ENCODE data around the gene PHLDA3. TPM values are rescaled to one million over a fixed set of nuclear protein-coding genes. Genes with fewer than 3 reads are reported as not detected.
"Not testable (repeated sequence)": the region's sequence is repeated elsewhere in the genome, so short reads cannot be mapped to it uniquely, and the experiment has no call there.

PHLDA3 gene
- polyA plus RNA-seq, 1 donor: 21.4 TPM

- DNase-seq (ENCODE audit: low read depth): no peak
Measured at GRCh38 chr1:201503397-201504176, 34.6 kb upstream of the PHLDA3 start.

- DNase-seq (ENCODE audit: low read depth): no peak
Measured at GRCh38 chr1:201502511-201502857, 33.5 kb upstream of the PHLDA3 start.

- no peak for DNase-seq (ENCODE audit: low read depth)
Measured at GRCh38 chr1:201501812-201502510, 33.0 kb upstream of the PHLDA3 start.

DNA sequence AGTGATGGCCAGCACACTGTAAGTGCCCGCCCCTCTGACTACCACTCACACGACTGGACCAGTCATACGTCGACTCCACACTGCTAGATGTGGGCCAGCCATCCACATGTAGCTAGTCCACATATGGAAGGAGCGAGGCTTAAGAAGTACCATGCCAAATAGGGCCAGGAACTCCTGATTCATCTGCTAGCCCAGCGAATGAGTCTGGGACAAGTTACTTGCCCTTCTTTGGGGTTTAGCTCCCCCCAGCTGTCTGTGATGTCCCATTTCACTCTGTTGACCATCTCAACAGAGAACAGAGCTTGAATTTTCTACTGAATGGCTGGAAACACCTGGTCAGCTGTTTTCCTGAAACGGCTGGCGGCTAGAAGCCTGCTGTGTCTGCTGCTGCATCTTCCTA, 32.2 kb upstream of the PHLDA3 start:
- no peak for DNase-seq (ENCODE audit: low read depth)

DNA sequence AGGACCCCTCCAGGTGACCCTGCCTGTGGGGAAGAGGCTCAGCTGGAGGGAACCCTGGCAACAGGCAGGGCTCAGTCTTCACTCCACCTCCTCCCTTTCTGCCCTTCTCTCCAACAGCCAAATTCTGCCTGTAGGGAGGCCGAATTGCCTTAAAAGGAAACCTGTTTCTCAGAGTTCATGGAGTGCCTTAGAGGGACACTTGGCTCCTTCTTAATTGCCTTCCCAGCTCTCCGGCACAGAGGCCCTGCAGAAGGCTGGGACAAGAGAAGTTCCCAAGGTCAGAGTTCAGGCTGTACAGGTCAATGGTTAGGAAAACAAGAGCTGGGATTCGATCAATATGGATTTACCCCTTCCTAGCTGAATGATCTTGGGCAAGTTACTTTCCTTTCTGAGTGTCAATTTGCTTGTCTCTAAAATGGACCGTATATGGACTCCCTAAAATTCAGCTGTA, 31.7 kb upstream of the PHLDA3 start:
- DNase-seq (ENCODE audit: low read depth): no peak

GRCh38 chr1:201499795-201500669, 31.0 kb upstream of the PHLDA3 start:
- DNase-seq (ENCODE audit: low read depth): no peak

DNA sequence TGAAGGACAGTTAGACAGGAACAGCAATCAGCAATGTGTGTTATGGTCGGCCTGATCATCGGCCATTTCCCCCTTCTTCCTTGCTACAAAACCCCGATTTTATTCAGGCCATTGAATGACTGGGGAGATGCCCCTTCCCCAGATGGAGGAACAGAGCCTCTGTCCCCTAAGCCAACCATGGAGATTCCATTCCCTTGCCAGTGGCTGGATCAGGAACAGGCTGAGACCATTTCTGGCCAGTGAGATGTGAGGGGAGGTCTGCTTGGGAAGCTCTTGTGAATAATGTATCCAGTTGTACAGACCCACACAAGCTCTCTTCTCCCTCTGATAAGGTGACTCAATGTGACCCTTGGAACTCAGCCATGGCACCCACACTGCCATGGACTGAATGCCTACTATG, 30.2 kb upstream of the PHLDA3 start:
- DNase-seq (ENCODE audit: low read depth): no peak

DNA sequence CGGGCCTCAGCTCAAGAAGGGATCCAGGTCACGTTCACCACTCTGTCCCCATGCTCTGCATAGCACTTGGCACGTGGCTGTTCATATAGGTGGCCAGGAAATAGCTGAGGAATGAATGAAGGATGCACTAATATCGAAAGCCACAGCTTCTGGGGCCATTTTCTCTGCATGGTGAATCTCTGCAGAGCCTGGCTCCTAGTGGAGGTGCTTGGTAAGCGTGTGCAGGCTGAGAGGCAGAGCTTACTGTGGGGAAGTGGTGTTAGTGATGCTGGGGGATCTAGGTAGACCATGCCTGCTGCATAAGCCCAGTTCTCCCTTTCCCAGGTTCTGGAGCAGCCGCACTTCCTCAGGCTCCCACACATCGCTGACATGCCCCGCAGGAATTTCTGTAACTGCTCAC, 29.6 kb upstream of the PHLDA3 start:
- DNase-seq (ENCODE audit: low read depth): no peak

- DNase-seq (ENCODE audit: low read depth): no peak
Measured at GRCh38 chr1:201497935-201498509, 29.0 kb upstream of the PHLDA3 start.

DNA sequence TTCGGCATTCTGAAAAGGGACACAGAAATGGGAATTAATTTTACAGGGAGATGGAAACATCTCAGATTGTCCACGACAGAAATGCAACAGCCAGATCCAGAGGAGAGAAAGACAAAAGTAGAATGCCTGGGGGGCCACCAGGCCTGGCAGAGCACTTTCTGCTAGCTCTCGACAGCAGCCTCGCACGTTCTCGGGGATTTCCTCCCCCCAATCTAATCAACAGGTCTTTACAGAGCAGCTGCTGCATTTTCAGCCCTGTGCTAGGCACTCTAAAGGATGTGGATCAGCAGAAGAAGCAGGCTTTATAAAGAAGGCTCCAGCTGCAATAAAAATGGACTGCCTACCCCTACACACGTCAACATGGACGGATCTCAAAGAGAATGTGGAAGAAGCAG, 27.3 kb upstream of the PHLDA3 start:
- no peak for DNase-seq (ENCODE audit: low read depth)

GRCh38 chr1:201495551-201496295, 26.7 kb upstream of the PHLDA3 start:
- DNase-seq (ENCODE audit: low read depth): no peak

GRCh38 chr1:201493757-201494617, 25.0 kb upstream of the PHLDA3 start:
- no peak for DNase-seq (ENCODE audit: low read depth)

DNA sequence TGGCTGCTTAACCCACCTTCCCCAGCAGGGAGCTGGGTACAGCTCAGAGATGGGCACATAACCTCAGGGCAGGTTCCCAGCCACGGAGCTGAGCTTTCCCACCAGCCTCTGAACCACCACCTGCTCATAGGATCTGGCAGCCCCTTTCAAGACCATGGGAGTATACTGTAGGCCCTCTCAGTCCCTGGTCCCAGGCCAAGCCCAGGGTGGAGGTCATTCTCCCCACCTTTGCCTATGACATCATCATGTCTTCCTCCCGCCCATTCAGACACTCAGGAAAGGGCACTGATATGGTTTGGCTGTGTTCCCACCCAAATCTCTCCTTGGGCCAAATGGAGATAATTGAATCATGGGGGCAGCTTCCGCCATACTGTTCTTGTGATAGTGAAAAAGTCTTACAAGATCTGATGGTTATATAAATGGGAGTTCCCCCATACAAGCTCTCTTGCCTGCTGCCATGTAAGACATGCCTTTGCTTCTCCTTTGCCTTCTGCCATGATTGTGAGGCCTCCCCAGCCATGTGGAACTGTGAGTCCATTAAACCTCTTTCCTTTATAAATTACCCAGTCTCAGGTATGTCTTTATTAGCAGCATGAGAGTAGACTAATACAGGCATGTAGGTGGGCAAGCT, 24.2 kb upstream of the PHLDA3 start:
- not testable (repeated sequence) for DNase-seq (ENCODE audit: low read depth)

DNA sequence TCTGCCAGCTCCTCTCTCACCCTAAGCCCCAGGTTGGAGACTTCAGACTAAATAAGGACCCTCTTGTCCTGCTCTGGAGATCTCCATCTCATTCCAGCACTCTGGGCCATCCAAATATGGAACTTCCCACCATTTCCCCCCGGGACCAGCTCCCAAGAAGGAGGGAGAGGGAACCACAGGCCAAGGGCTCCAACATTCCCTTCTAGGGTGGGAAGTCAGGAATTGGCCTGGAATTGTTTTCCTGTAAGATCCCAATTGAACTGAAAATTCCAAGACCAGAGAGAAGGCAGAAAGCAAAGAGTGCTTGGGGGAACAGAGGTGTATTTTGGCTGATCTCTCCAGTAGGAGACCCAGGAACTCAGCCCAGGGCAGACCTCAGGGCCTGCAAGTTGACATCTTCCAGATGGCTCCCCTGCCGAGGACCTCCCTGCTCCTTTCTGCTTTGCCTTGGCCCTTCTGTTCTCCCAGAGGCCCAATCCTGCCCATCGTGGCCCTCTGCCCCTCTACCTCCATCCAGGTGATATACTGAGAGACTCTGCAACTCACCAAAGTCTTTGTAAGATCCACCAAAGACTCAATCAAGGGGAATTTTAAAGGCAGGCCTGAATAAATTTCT, 23.0 kb upstream of the PHLDA3 start:
- DNase-seq (ENCODE audit: low read depth): no peak

- DNase-seq (ENCODE audit: low read depth): no peak
Measured at GRCh38 chr1:201490708-201491131, 21.7 kb upstream of the PHLDA3 start.

- DNase-seq (ENCODE audit: low read depth): no peak
Measured at GRCh38 chr1:201489643-201490261, 20.8 kb upstream of the PHLDA3 start.

DNA sequence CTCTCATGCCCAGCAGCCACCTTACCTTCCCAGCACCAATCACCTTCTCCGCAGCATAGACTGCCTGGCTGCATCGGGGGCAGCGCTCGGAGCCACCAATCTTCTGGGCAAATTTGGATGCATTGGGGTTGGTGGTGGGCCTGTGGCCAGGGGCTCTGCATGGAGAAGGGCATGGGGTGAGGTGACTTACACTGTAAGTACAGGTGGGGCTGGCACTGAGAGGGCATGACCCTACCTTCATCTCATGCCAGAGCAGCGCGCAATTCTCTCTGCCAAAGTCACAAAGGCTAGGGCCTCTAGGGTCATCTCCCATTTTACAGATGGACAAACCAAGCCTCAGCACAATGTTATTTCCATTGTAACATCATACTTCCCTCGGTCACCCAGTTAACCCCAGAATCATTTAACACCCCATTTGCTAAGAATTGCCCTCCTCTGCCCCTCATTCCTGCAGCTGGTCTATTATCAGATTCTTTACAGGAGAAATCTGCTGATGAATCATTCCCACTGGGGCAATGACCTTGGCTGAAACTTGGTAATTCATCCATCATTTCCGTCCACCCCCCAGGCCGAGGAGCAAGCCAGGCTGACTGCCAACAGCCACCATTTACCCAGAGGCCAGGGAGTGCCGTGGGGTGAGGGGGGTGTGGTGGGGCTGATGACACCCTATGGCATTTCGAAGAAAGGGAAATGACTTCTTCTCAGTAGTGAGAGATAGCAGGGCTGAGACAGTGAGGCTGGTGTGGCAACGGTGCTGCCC, 20.0 kb upstream of the PHLDA3 start:
- DNase-seq (ENCODE audit: low read depth): no peak

- no peak for DNase-seq (ENCODE audit: low read depth)
Measured at GRCh38 chr1:201487742-201488141, 18.8 kb upstream of the PHLDA3 start.

Data from forelimb muscle (tissue), 1 donor.